ENCODE results near the gene SMYD3.

The SMYD3 gene

GRCh38 chr1:245895455-245895959 lies 611.6 kb downstream of the SMYD3 start:
- no peak overlapping the region for H3K4me3 ChIP-seq (ENCODE audit: insufficient read depth, low read length, poor library complexity, severe bottlenecking)
- TF ChIP-seq EZH2phosphoT487 (conservative IDR thresholded peaks at IDR 0.05; ENCODE audit: low read length) (no peak), CTCF (IDR thresholded peaks at IDR 0.05; ENCODE audit: insufficient read depth, low read length, poor library complexity, severe bottlenecking) (no peak)
- H3K79me2 ChIP-seq (ENCODE audit: insufficient read depth, low read length) = no peaks in the 10 kb centered on the region
- no peak overlapping the region for H2AFZ ChIP-seq (ENCODE audit: low read depth, low read length, severe bottlenecking)
- no peaks in the 10 kb centered on the region for H3K9me3 ChIP-seq (ENCODE audit: insufficient read depth, low read length)
- H3K9me2 ChIP-seq (replicated peaks; ENCODE audit: insufficient read depth, low read length) = no peaks in the 10 kb centered on the region
- no peaks in the 10 kb centered on the region for H3K27me3 ChIP-seq (ENCODE audit: low read length)
- no peak overlapping the region for H3K4me2 ChIP-seq (ENCODE audit: low read depth, low read length, poor library complexity, severe bottlenecking)
- no peaks in the 10 kb centered on the region for H4K20me1 ChIP-seq (ENCODE audit: low read depth, low read length)
- no peak overlapping the region for H3K9ac ChIP-seq (ENCODE audit: low read length)
- no peaks in the 10 kb centered on the region for H3F3A ChIP-seq (ENCODE audit: insufficient read depth)
- peaks cover 4% of the 10 kb centered on the region; the same call in 1 of the 2 replicates for H3K36me3 ChIP-seq (ENCODE audit: low read length)
- no peak overlapping the region for H3K27ac ChIP-seq (ENCODE audit: low read depth, low read length)

GRCh38 chr1:245894843-245895242 lies 612.2 kb downstream of the SMYD3 start:
- no peak overlapping the region for H3K27ac ChIP-seq (ENCODE audit: low read depth, low read length)
- no peaks in the 10 kb centered on the region for H3K9me2 ChIP-seq (replicated peaks; ENCODE audit: insufficient read depth, low read length)
- H4K20me1 ChIP-seq (ENCODE audit: low read depth, low read length) = no peaks in the 10 kb centered on the region
- H3K4me2 ChIP-seq (ENCODE audit: low read depth, low read length, poor library complexity, severe bottlenecking) = no peak overlapping the region
- H3K36me3 ChIP-seq (ENCODE audit: low read length) = peaks cover 4% of the 10 kb centered on the region; the same call in 1 of the 2 replicates
- no peak overlapping the region for H3K9ac ChIP-seq (ENCODE audit: low read length)
- no peaks in the 10 kb centered on the region for H3F3A ChIP-seq (ENCODE audit: insufficient read depth)
- no peak overlapping the region for H3K4me3 ChIP-seq (ENCODE audit: insufficient read depth, low read length, poor library complexity, severe bottlenecking)
- H2AFZ ChIP-seq (ENCODE audit: low read depth, low read length, severe bottlenecking) = no peak overlapping the region
- no peaks in the 10 kb centered on the region for H3K9me3 ChIP-seq (ENCODE audit: insufficient read depth, low read length)
- H3K27me3 ChIP-seq (ENCODE audit: low read length) = no peaks in the 10 kb centered on the region
- TF ChIP-seq CTCF (IDR thresholded peaks at IDR 0.05; ENCODE audit: insufficient read depth, low read length, poor library complexity, severe bottlenecking) (no peak), EZH2phosphoT487 (conservative IDR thresholded peaks at IDR 0.05; ENCODE audit: low read length) (no peak)
- no peaks in the 10 kb centered on the region for H3K79me2 ChIP-seq (ENCODE audit: insufficient read depth, low read length)

DNA sequence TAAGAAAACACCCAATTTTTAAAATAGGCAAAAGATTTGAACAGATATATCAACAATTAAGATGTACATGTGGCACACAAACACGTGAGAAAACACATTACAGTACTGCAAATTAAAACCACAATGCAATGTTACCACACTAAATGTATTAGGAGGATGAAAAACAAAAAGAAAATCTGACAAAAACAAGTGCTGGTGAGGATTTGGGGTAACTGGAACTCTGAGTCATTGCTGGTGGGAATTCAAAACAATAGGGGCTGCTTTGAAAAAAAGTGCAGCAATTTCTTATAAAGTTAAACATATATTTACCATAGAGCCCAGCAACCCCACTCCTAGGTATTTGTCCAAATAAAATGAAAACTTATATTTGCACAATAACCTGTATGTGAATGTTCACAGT lies 614.1 kb downstream of the SMYD3 start:
- Histone ChIP-seq H3K27ac (ENCODE audit: low read depth, low read length) (no peak overlapping the region), H2AFZ (ENCODE audit: low read depth, low read length, severe bottlenecking) (no peak overlapping the region), H3K36me3 (ENCODE audit: low read length) (peaks cover 4% of the 10 kb centered on the region; the same call in 1 of the 2 replicates), H3F3A (ENCODE audit: insufficient read depth) (no peaks in the 10 kb centered on the region), H3K9me3 (ENCODE audit: insufficient read depth, low read length) (no peaks in the 10 kb centered on the region), H3K9me2 (replicated peaks; ENCODE audit: insufficient read depth, low read length) (no peaks in the 10 kb centered on the region), H3K27me3 (ENCODE audit: low read length) (no peaks in the 10 kb centered on the region), H4K20me1 (ENCODE audit: low read depth, low read length) (no peaks in the 10 kb centered on the region), H3K4me2 (ENCODE audit: low read depth, low read length, poor library complexity, severe bottlenecking) (no peak overlapping the region), H3K79me2 (ENCODE audit: insufficient read depth, low read length) (no peaks in the 10 kb centered on the region), H3K9ac (ENCODE audit: low read length) (no peak overlapping the region), H3K4me3 (ENCODE audit: insufficient read depth, low read length, poor library complexity, severe bottlenecking) (no peak overlapping the region)
- TF ChIP-seq EZH2phosphoT487 (conservative IDR thresholded peaks at IDR 0.05; ENCODE audit: low read length) (no peak), CTCF (IDR thresholded peaks at IDR 0.05; ENCODE audit: insufficient read depth, low read length, poor library complexity, severe bottlenecking) (no peak)
